ENCODE data around the gene TIMM8A.
"Not testable (repeated sequence)": the region's sequence is repeated elsewhere in the genome, so short reads cannot be mapped to it uniquely, and the experiment has no call there.

Gene TIMM8A

DNA sequence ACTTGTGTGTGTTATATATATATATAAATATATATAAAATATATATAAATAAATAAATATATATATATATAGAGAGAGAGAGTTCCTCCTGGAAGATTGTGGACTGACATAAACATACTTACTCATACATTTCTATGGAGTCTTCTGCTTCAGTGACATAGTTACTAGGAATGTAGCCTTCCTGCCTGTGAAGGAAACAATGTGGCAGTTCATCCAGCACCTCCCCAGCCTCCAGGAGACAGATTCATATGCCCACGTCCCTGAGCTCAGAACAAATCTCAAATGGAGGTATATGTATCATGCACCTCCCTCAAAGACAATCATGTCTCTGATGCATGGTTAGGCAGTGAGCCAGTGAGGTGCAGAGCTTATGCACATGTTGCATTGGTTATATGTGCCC, 11.4 kb upstream of the TIMM8A start:
- DNase-seq (ENCODE audit: low spot score), result no peak

DNA sequence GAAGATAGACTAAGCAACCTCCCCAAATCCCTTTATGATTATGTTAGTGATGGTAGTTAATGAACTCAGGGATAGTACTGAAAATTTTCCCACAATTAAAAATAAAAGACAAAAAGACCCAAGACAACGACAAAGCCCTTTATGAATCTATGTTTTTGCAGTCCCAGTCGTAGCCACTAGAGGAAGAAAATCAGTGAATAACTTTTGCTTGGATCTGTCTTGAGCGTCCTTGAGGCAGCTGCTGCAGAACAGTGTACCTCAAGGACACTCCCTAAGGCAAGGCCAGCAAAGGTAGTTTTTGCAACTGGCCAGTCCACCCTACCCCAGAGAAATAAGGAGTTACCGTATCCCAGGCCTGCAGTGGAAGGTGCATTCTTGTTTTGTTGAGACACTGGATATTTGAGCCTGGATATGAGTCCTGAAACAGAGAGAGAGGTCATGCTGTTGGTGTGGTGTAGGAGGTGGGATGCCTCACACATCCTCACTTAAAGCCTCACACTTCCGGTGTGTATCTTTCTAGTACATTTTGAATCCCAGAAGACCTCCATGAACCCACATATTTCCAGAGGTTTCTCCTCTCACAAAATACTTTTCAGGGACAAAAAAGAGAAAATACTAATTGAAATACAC, 8.7 kb upstream of the TIMM8A start:
- DNase-seq (ENCODE audit: low spot score), result no peak

DNA sequence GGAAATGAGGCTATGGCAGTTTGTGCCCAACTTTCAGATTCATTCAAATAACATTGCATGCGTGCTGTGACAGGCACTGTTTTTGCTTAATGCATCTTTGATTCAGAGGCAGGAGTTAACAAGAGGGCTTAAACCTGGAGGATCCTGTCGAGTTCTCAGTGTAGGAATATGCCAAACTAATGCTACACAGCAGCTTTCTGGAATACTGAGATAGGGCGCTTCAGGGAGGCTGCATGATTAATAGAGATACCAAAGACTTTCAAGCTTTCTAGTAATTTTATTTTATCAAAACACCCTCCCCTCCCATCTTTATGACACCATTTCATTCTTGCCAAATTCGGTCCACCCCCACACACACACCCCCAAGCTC, 636 bp upstream of the TIMM8A start:
- DNase-seq (ENCODE audit: low spot score), result no peak

DNA sequence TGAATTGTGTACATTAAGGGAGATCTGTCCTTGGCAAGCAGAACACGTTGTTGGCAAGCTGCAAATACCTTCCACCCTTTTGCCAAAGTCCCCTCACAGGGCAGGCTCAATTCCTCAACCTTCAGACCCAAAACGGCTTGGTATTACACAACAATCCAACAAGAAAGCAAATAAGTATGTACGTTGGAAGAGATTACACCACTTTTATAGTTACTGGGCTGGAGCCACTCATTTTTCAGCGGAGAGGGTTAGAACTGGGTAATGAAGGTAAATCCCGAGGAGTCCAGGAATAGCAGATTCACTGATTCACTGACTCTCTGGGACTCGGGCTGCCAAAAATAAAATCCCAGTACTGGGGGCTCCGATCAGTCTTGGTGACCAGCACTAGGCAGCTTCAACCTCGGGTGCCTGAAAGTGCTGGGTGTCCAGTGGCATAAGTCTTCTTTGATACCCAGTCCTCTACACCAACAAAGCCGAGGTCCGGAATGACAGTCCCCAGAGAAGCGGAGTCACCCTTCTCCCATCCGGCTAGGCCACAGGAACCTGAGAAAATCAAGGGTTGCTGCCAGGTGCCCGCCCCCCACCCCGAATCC, 587 bp downstream of the TIMM8A start:
- no peak for DNase-seq (ENCODE audit: low spot score)

DNA sequence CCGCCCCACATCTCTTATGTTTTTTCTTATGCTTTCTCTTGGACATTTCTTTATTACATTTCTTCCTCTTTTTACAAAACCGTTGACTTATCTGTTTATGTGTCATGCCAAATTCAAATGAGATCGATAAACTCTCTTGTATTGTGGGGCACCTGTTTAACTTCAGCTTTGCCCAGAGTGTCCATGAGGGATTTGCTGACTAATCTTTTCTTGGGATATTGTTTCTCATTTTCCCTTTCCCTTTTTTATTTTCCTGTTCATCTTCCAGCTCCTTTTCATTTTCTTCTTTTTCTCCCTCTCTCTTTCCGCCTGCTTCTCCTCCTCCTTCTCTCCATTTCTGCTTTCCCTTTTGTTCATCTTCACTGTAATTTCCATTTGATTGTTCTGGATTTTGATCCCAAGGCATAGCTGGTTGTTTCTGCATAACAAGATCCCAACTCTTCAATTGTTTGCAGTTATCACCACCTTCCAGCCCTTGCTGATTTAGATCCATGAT, 10.7 kb downstream of the TIMM8A start:
- no peak for DNase-seq (ENCODE audit: low spot score)

DNA sequence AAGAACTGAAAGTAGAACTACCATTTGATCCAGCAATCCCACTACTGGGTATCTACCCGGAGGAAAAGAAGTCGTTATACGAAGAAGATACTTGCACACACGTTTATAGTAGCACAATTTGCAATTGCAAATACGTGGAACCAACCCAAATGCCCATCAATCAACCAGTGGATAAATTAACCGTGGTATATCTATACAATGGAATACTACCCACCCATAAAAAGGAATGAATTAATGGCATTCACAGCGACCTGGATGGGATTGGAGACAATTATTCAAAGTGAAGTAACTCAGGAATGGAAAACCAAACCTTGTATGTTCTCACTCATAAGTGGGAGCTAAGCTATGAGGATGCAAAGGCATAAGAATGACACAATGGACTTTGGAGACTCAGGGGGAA, 14.2 kb downstream of the TIMM8A start:
- not testable (repeated sequence) for DNase-seq (ENCODE audit: low spot score)

DNA sequence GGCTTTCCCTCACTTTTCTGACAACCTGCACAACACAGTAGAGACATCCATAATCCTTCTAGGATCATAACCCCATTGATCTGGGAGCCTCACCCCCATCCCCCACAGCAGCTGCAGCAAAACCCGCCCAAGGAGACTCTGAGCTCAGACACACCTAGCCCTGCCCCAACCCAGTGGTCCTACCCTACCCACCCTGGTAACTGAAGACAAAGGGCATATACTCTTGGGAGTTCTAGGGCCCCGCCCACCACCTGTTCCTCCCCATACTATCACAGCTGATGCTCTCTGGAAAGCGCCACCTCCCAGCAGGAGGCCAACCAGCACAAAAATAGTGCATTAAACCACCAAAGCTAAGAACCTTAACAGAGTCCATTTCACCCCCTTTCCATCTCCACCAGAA, 21.9 kb downstream of the TIMM8A start:
- DNase-seq (ENCODE audit: low spot score), result not testable (repeated sequence)

DNA sequence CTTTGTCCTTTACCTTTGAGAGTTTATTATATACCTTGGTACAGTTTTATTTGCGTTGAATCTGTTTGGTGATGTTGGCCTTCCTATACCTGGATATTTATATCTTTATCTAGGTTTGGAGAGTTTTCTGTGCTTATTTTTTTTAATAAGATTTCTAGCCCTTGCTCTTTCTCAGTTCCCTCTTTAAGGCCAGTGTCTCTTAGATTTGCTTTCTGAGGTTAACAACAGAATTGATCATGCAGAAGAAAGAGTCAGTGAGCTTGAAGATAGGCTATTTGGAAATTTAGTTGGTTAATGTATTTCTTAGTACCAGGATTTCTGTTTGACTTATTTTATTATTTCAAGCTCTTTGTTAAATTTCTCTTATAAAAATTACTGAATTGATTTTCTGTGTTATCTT, 44.8 kb downstream of the TIMM8A start:
- DNase-seq (ENCODE audit: low spot score), result no peak
